Measurements from ENCODE around the gene NFIB. TPM values are rescaled to one million over a fixed set of nuclear protein-coding genes. Genes with fewer than 3 reads are reported as not detected.

The NFIB gene
- total and polyA plus RNA-seq, 2 of the 8 experiments (the other 6 are each of a cell fraction or from before 2014, with no cell fraction given), result 2.6 to 13.1 TPM

DNA sequence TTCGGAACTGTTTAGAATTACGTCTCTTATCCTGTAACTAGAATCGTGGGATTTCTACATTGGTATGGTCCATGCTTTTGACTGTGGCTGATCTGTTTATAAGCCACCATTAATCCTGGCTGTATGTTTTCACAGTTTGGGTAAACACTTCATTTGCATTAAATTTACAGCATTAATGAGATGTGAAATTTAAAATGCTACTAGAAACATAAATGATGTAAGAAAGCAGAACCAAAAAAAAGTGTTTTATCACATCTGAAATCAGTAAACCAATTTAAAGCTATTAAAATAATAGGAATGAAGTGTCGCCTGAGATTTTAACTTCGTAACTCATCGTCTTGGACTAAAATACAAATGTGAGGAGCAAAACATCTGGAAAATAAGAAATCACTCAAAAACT is 201.7 kb downstream of the NFIB start (continued):
- TF ChIP-seq, protein P1, sequence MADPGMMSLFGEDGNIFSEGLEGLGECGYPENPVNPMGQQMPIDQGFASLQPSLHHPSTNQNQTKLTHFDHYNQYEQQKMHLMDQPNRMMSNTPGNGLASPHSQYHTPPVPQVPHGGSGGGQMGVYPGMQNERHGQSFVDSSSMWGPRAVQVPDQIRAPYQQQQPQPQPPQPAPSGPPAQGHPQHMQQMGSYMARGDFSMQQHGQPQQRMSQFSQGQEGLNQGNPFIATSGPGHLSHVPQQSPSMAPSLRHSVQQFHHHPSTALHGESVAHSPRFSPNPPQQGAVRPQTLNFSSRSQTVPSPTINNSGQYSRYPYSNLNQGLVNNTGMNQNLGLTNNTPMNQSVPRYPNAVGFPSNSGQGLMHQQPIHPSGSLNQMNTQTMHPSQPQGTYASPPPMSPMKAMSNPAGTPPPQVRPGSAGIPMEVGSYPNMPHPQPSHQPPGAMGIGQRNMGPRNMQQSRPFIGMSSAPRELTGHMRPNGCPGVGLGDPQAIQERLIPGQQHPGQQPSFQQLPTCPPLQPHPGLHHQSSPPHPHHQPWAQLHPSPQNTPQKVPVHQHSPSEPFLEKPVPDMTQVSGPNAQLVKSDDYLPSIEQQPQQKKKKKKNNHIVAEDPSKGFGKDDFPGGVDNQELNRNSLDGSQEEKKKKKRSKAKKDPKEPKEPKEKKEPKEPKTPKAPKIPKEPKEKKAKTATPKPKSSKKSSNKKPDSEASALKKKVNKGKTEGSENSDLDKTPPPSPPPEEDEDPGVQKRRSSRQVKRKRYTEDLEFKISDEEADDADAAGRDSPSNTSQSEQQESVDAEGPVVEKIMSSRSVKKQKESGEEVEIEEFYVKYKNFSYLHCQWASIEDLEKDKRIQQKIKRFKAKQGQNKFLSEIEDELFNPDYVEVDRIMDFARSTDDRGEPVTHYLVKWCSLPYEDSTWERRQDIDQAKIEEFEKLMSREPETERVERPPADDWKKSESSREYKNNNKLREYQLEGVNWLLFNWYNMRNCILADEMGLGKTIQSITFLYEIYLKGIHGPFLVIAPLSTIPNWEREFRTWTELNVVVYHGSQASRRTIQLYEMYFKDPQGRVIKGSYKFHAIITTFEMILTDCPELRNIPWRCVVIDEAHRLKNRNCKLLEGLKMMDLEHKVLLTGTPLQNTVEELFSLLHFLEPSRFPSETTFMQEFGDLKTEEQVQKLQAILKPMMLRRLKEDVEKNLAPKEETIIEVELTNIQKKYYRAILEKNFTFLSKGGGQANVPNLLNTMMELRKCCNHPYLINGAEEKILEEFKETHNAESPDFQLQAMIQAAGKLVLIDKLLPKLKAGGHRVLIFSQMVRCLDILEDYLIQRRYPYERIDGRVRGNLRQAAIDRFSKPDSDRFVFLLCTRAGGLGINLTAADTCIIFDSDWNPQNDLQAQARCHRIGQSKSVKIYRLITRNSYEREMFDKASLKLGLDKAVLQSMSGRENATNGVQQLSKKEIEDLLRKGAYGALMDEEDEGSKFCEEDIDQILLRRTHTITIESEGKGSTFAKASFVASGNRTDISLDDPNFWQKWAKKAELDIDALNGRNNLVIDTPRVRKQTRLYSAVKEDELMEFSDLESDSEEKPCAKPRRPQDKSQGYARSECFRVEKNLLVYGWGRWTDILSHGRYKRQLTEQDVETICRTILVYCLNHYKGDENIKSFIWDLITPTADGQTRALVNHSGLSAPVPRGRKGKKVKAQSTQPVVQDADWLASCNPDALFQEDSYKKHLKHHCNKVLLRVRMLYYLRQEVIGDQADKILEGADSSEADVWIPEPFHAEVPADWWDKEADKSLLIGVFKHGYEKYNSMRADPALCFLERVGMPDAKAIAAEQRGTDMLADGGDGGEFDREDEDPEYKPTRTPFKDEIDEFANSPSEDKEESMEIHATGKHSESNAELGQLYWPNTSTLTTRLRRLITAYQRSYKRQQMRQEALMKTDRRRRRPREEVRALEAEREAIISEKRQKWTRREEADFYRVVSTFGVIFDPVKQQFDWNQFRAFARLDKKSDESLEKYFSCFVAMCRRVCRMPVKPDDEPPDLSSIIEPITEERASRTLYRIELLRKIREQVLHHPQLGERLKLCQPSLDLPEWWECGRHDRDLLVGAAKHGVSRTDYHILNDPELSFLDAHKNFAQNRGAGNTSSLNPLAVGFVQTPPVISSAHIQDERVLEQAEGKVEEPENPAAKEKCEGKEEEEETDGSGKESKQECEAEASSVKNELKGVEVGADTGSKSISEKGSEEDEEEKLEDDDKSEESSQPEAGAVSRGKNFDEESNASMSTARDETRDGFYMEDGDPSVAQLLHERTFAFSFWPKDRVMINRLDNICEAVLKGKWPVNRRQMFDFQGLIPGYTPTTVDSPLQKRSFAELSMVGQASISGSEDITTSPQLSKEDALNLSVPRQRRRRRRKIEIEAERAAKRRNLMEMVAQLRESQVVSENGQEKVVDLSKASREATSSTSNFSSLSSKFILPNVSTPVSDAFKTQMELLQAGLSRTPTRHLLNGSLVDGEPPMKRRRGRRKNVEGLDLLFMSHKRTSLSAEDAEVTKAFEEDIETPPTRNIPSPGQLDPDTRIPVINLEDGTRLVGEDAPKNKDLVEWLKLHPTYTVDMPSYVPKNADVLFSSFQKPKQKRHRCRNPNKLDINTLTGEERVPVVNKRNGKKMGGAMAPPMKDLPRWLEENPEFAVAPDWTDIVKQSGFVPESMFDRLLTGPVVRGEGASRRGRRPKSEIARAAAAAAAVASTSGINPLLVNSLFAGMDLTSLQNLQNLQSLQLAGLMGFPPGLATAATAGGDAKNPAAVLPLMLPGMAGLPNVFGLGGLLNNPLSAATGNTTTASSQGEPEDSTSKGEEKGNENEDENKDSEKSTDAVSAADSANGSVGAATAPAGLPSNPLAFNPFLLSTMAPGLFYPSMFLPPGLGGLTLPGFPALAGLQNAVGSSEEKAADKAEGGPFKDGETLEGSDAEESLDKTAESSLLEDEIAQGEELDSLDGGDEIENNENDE (IDR thresholded peaks at IDR 0.05; ENCODE audit: insufficient replicate concordance, low read length), result no peak
- no peak for TF ChIP-seq RBBP5 (IDR thresholded peaks at IDR 0.05; ENCODE audit: borderline replicate concordance, low read depth, low read length)
- no peak for TF ChIP-seq TAF1 (IDR thresholded peaks at IDR 0.05; ENCODE audit: low read depth, low read length)
- no peak for TF ChIP-seq JUN (IDR thresholded peaks at IDR 0.05; ENCODE audit: low read depth, low read length)
- no peak for TF ChIP-seq GTF2F1 (IDR thresholded peaks at IDR 0.05; ENCODE audit: borderline replicate concordance, low read depth, low read length)
- TF ChIP-seq RAD21 (IDR thresholded peaks at IDR 0.05 in 1 of 2, conservative IDR thresholded peaks at IDR 0.05 in 1 of 2; ENCODE audit: low read depth in 2 of 2, low read length in 2 of 2), result no peak
- TF ChIP-seq FOSL1 (IDR thresholded peaks at IDR 0.05; ENCODE audit: insufficient read depth, low read depth, low read length), result no peak
- no peak for TF ChIP-seq SIRT6 (IDR thresholded peaks at IDR 0.05; ENCODE audit: low read length)
